Panc1 (cell line): ENCODE measurements around the gene COL23A1.

ENCODE experiments used
- TCF7L2 ChIP-seq: IDR thresholded peaks from 2 replicates; pipeline ENCODE4 v1.6.1; 2011; ENCODE audit warnings: mild to moderate bottlenecking, low read depth, low read length, inconsistent platforms
- TF ChIP-seq, protein P1 (sequence below): fragments of 450-650 bp; IDR thresholded peaks from 2 replicates; pipeline ENCODE4 v1.5.1; 2017; ENCODE audit warnings: mild to moderate bottlenecking

DNA sequence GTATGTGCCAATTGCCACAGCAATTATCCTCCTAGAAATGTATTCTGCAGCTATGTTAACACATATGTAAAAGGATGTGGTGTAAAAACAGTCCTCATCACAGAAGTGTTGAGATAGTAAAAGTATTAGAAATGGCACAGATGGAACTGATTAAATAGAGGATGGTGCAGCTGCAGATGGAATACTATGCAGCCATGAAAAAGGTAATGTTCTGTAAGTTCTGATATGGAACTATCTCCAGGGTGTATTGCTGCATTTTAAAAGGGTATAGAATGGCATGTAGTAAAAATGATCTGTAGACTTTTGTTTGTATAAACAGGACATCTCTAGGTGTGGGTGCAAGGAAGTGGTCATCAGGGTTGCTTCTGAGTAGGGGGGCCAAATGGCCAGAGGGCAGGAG lies 294.6 kb downstream of the COL23A1 start:
- TF ChIP-seq, protein P1, sequence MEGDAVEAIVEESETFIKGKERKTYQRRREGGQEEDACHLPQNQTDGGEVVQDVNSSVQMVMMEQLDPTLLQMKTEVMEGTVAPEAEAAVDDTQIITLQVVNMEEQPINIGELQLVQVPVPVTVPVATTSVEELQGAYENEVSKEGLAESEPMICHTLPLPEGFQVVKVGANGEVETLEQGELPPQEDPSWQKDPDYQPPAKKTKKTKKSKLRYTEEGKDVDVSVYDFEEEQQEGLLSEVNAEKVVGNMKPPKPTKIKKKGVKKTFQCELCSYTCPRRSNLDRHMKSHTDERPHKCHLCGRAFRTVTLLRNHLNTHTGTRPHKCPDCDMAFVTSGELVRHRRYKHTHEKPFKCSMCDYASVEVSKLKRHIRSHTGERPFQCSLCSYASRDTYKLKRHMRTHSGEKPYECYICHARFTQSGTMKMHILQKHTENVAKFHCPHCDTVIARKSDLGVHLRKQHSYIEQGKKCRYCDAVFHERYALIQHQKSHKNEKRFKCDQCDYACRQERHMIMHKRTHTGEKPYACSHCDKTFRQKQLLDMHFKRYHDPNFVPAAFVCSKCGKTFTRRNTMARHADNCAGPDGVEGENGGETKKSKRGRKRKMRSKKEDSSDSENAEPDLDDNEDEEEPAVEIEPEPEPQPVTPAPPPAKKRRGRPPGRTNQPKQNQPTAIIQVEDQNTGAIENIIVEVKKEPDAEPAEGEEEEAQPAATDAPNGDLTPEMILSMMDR, result no peak
- TF ChIP-seq TCF7L2, result no peak
